RWPE1 (cell line): ENCODE data around the gene MGME1.

ENCODE experiments used
- CTCF ChIA-PET: fragments of 350-600 bp; sonication (Branson Sonifier 250); formaldehyde crosslinking; extraction: SDS; loops from one replicate; lab custom pipeline; 2021; lab: Yijun Ruan, JAX
- POLR2A ChIA-PET: fragments of 400-600 bp; formaldehyde crosslinking; extraction: SDS; loops from one replicate; lab custom pipeline; 2020; ENCODE audit warnings: antibody characterized with exemption; ENCODE audit not compliant: low non-redundant PET; lab: Yijun Ruan, JAX
- DNase-seq: peaks from one replicate; pipeline ENCODE4 v3.0.0; 2012; ENCODE audit warnings: low spot score
- H3K27ac ChIP-seq: fragments of 450-650 bp; 2 replicates; pipeline ENCODE4 v1.5.1; 2017
- CTCF ChIP-seq: fragments of 450-650 bp; conservative IDR thresholded peaks from 2 replicates; pipeline ENCODE4 v1.5.1; 2017; ENCODE audit warnings: low read depth, mild to moderate bottlenecking

Gene MGME1

GRCh38 chr20:17976305-17976704 lies 7.5 kb downstream of the MGME1 start:
- no peak for TF ChIP-seq CTCF
- DNase-seq: no peak
- ChIA-PET POLR2A (no interaction called here), CTCF (interaction anchor here (0.6 kb wide), 1 partner anchor 10 kb away, joined by 3 read pairs; no protein-coding TSS in a partner anchor)
- no peak overlapping the region for H3K27ac ChIP-seq

- ChIA-PET POLR2A (interaction anchor here (0.7 kb wide), 1 partner anchor 154 kb away, joined by 4 read pairs; no protein-coding TSS in a partner anchor), CTCF (interaction anchor here (0.5 to 1.2 kb wide), 3 partner anchors 17 to 1916 kb away, joined by 3 to 5 read pairs (median 3); no protein-coding TSS in a partner anchor)
- no peak for TF ChIP-seq CTCF
- H3K27ac ChIP-seq: no peak overlapping the region
- no peak for DNase-seq
Measured at GRCh38 chr20:17985388-17986018, 16.7 kb downstream of the MGME1 start.

GRCh38 chr20:17987988-17988387 lies 19.2 kb downstream of the MGME1 start:
- ChIA-PET CTCF (no interaction called here), POLR2A (no interaction called here)
- H3K27ac ChIP-seq: no peak overlapping the region
- no peak for TF ChIP-seq CTCF
- no peak for DNase-seq

- H3K27ac ChIP-seq: no peak overlapping the region
- TF ChIP-seq CTCF: no peak
- POLR2A ChIA-PET: interaction anchor here (0.6 to 1.3 kb wide), 2 partner anchors 21 to 516 kb away, joined by 3 to 4 read pairs; no protein-coding TSS in a partner anchor
- CTCF ChIA-PET: interaction anchor here (0.9 kb wide), 1 partner anchor 23 kb away, joined by 3 read pairs; no protein-coding TSS in a partner anchor
- DNase-seq: no peak
Measured at GRCh38 chr20:17990278-17990972, 21.6 kb downstream of the MGME1 start.

- CTCF ChIA-PET: no interaction called here
- POLR2A ChIA-PET: no interaction called here
- DNase-seq: no peak
- TF ChIP-seq CTCF: no peak
- peak overlapping the region; percentile 47 for H3K27ac ChIP-seq
Measured at GRCh38 chr20:17992224-17992637, 23.4 kb downstream of the MGME1 start.

GRCh38 chr20:17992847-17993513 lies 24.2 kb downstream of the MGME1 start:
- peak overlapping the region; percentile 47 for H3K27ac ChIP-seq
- CTCF ChIA-PET: interaction anchor here (0.6 kb wide), 1 partner anchor 293 kb away, joined by 5 read pairs; no protein-coding TSS in a partner anchor
- no peak for DNase-seq

More at GRCh38 chr20:17992847-17993513, 24.2 kb downstream of the MGME1 start:
- POLR2A ChIA-PET: interaction anchor here (0.7 kb wide), 1 partner anchor 517 kb away, joined by 3 read pairs; no protein-coding TSS in a partner anchor
- no peak for TF ChIP-seq CTCF
